Measurements from ENCODE around the gene OR4N2.
"Not testable (repeated sequence)": the region's sequence is repeated elsewhere in the genome, so short reads cannot be mapped to it uniquely, and the experiment has no call there.

The OR4N2 gene

DNA sequence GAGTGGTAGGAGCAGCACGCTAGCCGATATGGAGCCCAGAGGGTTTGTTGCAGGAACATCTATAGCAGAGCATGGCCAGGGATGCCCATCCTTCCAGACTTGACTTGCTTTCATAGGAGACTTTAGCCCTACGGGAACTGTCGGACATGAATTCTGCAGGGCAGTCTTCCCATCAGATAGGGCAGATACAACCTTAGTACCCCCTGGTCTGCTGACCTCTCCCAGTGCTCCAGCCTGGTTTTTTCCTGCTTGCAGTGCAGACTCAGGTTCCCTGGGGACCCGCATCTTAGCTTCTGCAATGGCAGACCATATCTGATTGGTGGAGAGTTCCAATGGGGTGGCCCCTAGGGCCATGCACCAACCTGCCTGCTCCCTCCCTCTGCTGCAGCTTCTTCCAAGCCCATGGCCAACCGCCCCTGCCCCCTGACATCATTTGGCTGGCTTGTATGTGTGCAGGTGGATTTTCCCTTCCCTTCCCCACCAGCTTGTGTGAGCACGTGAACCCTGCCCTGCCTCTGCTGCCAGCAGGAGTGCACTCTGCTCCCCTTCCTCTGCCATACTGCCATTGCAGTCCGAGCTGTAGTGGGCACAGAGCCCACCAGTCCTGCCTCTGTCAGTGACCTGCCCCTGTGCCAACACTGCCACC is 30.8 kb downstream of the OR4N2 start:
- 77 to 78% methylated on average over 5 to 6 of the region's 8 CpGs for WGBS, 2 experiments (ENCODE audit: insufficient coverage in 2 of 2)
- H3K4me1 ChIP-seq (ENCODE audit: control insufficient read depth, insufficient read depth, low read length, poor library complexity, severe bottlenecking); H3K27ac ChIP-seq (ENCODE audit: low read depth, low read length, severe bottlenecking); H3K36me3 ChIP-seq (ENCODE audit: control insufficient read depth, insufficient read depth, low read length); H3K4me3 ChIP-seq (ENCODE audit: extremely low read depth, insufficient read depth, low read length, poor library complexity, severe bottlenecking): not testable (repeated sequence)
- H3K9me3 ChIP-seq (ENCODE audit: control insufficient read depth, low read length), result peaks cover 64% of the 10 kb centered on the region

DNA sequence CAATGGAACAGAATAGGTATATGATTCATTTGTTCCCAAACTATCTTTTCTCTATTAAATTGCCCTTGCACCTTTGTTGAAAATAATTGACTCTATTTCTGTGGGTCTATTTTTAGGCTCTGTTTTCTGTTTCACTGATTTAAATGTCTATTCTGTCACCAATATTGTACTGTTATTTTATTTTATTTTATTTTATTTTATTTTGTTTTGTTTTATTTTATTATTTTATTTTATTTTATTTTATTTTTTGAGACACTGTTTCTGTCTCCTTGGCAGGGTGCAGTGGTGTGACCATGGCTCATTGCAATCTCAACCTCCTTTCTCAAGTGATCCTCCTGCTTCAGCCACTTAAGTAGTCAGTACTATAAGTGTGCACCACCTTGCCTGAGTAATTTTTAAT is 34.9 kb downstream of the OR4N2 start:
- no peaks in the 10 kb centered on the region for H3K36me3 ChIP-seq (ENCODE audit: control insufficient read depth, insufficient read depth, low read length)
- H3K9me3 ChIP-seq (ENCODE audit: control insufficient read depth, low read length), result peaks cover 70% of the 10 kb centered on the region
- H3K27ac ChIP-seq (ENCODE audit: low read depth, low read length, severe bottlenecking), result no peak overlapping the region
- H3K4me3 ChIP-seq (ENCODE audit: extremely low read depth, insufficient read depth, low read length, poor library complexity, severe bottlenecking), result no peak overlapping the region
- H3K4me1 ChIP-seq (ENCODE audit: control insufficient read depth, insufficient read depth, low read length, poor library complexity, severe bottlenecking), result no peaks in the 10 kb centered on the region

DNA sequence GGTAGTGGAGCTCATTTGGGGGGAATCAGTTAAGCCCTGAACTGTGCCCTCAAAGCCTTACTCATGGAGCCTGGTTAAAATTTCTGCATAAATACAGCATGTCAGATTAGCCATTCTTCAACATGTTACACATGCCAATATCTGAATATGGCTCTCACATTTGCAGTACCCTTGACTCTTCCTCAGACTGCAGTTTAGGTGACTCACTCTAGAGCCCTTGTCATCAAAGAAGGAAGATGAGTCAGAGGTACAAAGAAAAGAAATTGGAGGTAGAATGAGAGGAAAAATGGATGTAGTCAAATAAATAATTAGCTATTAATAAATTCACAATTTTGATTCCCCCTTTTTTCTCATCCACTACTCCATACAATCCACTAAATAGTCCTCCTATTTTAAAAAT is 47.8 kb downstream of the OR4N2 start:
- Histone ChIP-seq H3K9me3 (ENCODE audit: control insufficient read depth, low read length) (peaks cover 54% of the 10 kb centered on the region), H3K27ac (ENCODE audit: low read depth, low read length, severe bottlenecking) (no peak overlapping the region), H3K4me1 (ENCODE audit: control insufficient read depth, insufficient read depth, low read length, poor library complexity, severe bottlenecking) (no peaks in the 10 kb centered on the region), H3K36me3 (ENCODE audit: control insufficient read depth, insufficient read depth, low read length) (no peaks in the 10 kb centered on the region), H3K4me3 (ENCODE audit: extremely low read depth, insufficient read depth, low read length, poor library complexity, severe bottlenecking) (no peak overlapping the region)

DNA sequence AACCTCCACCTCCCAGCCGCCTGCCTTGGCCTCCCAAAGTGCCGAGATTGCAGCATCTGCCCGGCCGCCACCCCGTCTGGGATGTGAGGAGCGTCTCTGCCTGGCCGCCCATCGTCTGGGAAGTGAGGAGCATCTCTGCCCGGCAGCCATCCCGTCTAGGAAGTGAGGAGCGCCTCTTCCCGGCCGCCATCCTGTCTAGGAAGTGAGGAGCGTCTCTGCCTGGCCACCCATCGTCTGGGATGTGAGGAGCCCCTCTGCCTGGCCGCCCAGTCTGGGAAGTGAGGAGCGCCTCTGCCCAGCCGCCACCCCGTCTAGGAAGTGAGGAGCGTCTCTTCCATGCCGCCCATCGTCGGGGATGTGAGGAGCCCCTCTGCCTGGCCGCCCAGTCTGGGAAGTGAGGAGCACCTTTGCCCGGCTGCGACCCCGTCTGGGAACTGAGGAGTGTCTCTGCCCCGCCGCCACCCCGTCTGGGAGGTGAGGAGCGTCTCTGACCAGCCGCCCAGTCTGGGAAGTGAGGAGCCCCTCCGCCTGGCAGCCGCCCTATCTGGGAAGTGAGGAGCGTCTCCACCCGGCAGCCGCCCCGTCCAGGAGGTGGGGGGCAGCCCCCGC is 62.6 kb downstream of the OR4N2 start:
- not testable (repeated sequence) for H3K4me3 ChIP-seq (ENCODE audit: extremely low read depth, insufficient read depth, low read length, poor library complexity, severe bottlenecking); H3K36me3 ChIP-seq (ENCODE audit: control insufficient read depth, insufficient read depth, low read length); H3K4me1 ChIP-seq (ENCODE audit: control insufficient read depth, insufficient read depth, low read length, poor library complexity, severe bottlenecking); H3K27ac ChIP-seq (ENCODE audit: low read depth, low read length, severe bottlenecking)
- 88 to 89% methylated on average over 32 to 37 of the region's 39 CpGs for WGBS, 2 experiments (ENCODE audit: insufficient coverage in 2 of 2)
- H3K9me3 ChIP-seq (ENCODE audit: control insufficient read depth, low read length), result peaks cover 58% of the 10 kb centered on the region

DNA sequence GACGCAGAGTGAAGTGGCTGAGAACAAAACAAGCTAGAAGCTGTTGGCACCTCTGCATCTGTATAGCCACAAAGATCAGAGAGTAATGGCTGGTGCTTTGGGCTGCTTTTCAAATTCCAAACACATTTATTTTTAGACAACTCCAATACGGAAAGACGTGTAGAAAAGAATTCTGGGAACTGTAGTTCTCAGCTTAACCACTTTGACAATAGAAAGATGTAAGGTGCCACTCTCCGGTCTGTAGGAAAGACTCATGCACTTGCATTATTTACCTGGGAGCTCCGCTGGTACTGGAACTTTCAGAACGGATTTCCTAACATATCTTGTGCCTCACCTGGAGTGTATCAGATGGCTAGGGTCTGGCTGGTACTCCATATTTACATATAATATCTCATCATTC is 69.6 kb downstream of the OR4N2 start:
- 68 to 72% methylated on average over 5 to 6 of the region's 6 CpGs for WGBS, 2 experiments (ENCODE audit: insufficient coverage in 2 of 2)
- Histone ChIP-seq H3K4me3 (ENCODE audit: extremely low read depth, insufficient read depth, low read length, poor library complexity, severe bottlenecking) (no peak overlapping the region), H3K36me3 (ENCODE audit: control insufficient read depth, insufficient read depth, low read length) (no peaks in the 10 kb centered on the region), H3K4me1 (ENCODE audit: control insufficient read depth, insufficient read depth, low read length, poor library complexity, severe bottlenecking) (no peaks in the 10 kb centered on the region), H3K9me3 (ENCODE audit: control insufficient read depth, low read length) (peaks cover 49% of the 10 kb centered on the region), H3K27ac (ENCODE audit: low read depth, low read length, severe bottlenecking) (no peak overlapping the region)

DNA sequence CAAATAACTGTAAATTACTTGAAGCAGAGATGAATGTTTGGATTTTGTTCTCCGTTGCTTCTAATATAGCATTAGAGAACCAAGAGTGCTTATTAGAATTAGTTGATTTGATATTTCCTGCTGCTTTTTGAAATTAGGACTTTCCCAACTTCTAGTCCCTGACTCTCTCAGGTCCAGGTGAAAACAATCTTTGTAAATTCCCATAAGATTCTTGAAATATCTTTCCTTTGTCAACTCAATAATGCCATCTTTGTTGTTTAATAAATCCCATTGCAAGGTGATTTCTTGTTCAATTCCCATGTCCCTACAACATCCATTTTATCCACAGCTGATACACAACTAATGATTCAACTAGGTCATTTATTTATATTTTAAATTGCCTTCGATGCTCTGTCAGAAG is 71.3 kb downstream of the OR4N2 start, which contains the start of gene OR4K2:
TSS of gene OR4K2 (plus strand) at position 301 of the 400 bp plus-strand sequence. CDS start 1,126 bp downstream, outside the sequence.
- H3K4me1 ChIP-seq (ENCODE audit: control insufficient read depth, insufficient read depth, low read length, poor library complexity, severe bottlenecking), result no peaks in the 10 kb centered on the region
- H3K9me3 ChIP-seq (ENCODE audit: control insufficient read depth, low read length), result peaks cover 46% of the 10 kb centered on the region
- H3K36me3 ChIP-seq (ENCODE audit: control insufficient read depth, insufficient read depth, low read length), result no peaks in the 10 kb centered on the region
- WGBS, 2 experiments (ENCODE audit: insufficient coverage in 2 of 2), result no CpG with 5 or more reads among the region's 2 CpGs
- H3K27ac ChIP-seq (ENCODE audit: low read depth, low read length, severe bottlenecking), result no peak within 1 kb of the TSS
- H3K4me3 ChIP-seq (ENCODE audit: extremely low read depth, insufficient read depth, low read length, poor library complexity, severe bottlenecking), result no peak within 1 kb of the TSS

DNA sequence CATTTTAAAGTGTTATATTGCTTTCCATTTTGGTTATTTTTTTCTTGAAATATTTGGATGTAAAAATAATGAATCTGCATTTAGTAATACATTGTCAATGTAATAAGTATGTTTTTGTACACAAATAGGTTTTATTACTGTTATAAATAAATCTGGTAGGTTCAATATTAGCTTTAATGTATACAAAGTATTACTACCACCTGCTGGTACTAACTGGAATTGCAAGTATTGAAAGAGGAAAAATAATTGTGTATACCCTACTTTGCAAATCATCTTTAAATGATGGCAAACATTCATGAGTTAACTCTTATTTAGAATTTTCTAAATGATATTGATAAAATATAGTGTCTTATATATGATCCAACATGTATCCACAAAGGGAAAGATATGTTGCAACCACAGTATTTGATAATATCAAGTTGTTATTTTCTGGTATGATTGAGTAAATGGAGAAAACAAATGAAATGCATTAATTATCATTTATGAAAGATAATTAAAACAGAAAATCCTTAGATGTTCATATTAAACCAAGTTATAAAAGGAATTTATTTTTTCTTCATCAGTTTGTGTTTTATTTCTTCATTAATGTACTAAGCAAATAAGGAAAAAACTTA is 74.6 kb downstream of the OR4N2 start:
- Histone ChIP-seq H3K27ac (ENCODE audit: low read depth, low read length, severe bottlenecking) (no peak overlapping the region), H3K4me1 (ENCODE audit: control insufficient read depth, insufficient read depth, low read length, poor library complexity, severe bottlenecking) (no peaks in the 10 kb centered on the region), H3K4me3 (ENCODE audit: extremely low read depth, insufficient read depth, low read length, poor library complexity, severe bottlenecking) (no peak overlapping the region), H3K36me3 (ENCODE audit: control insufficient read depth, insufficient read depth, low read length) (no peaks in the 10 kb centered on the region), H3K9me3 (ENCODE audit: control insufficient read depth, low read length) (peaks cover 45% of the 10 kb centered on the region)

Data from mesodermal cell (in vitro differentiated cells).